Measurements from ENCODE around the gene HSD11B1.

- no peak for TF ChIP-seq CTCF (IDR thresholded peaks at IDR 0.05; ENCODE audit: insufficient read depth, low read length, poor library complexity, severe bottlenecking)
- TF ChIP-seq EZH2phosphoT487 (conservative IDR thresholded peaks at IDR 0.05; ENCODE audit: low read length), result no peak
Observed at GRCh38 chr1:209768354-209768774, 63.7 kb downstream of the HSD11B1 start.

Measured in SU-DHL-6 (cell line).